Astrocyte (in vitro differentiated cells and primary cell): ENCODE results near the gene BRF1. TPM values are rescaled to one million over a fixed set of nuclear protein-coding genes. Genes with fewer than 3 reads are reported as not detected.

Experiments
- DNase-seq: peaks from one replicate; pipeline ENCODE4 v3.0.0-alpha.2; 2010; ENCODE audit warnings: low read depth
- FAIRE-seq: peaks from 2 replicates; lab custom pipeline; 2011; peaks lifted over from hg19 to GRCh38; lab: Jason Lieb, UNC
- H2AFZ ChIP-seq: 2 replicates; pipeline ENCODE4 v1.6.0; 2012; ENCODE audit warnings: low read depth, low read length, inconsistent platforms
- H3K27ac ChIP-seq: 2 replicates; pipeline ENCODE4 v1.5.1; 2011; ENCODE audit warnings: low read depth, low read length, inconsistent platforms
- H3K27me3 ChIP-seq: 2 replicates; pipeline ENCODE4 v1.6.0; 2011; ENCODE audit warnings: low read length, inconsistent platforms; ENCODE audit not compliant: insufficient read depth
- H3K36me3 ChIP-seq: 2 replicates; pipeline ENCODE4 v1.5.1; 2011; ENCODE audit warnings: low read length, inconsistent platforms; ENCODE audit not compliant: insufficient read depth
- H3K4me1 ChIP-seq: 2 replicates; pipeline ENCODE4 v1.5.1; 2011; ENCODE audit warnings: low read length, inconsistent platforms; ENCODE audit not compliant: insufficient read depth
- H3K4me2 ChIP-seq: 2 replicates; pipeline ENCODE4 v1.6.0; 2012; ENCODE audit warnings: low read length, inconsistent platforms
- H3K4me3 ChIP-seq: 2 replicates; pipeline ENCODE4 v1.5.1; 2011; ENCODE audit warnings: low read depth, mild to moderate bottlenecking, low read length, inconsistent platforms; ENCODE audit not compliant: insufficient read depth
- H3K79me2 ChIP-seq: 2 replicates; pipeline ENCODE4 v1.6.0; 2012; ENCODE audit warnings: mild to moderate bottlenecking, low read length, inconsistent platforms; ENCODE audit not compliant: insufficient read depth
- H3K9ac ChIP-seq: 2 replicates; pipeline ENCODE4 v1.6.0; 2012; ENCODE audit warnings: mild to moderate bottlenecking, low read length, inconsistent platforms
- H3K9me3 ChIP-seq: 2 replicates; pipeline ENCODE4 v1.5.1; 2012; ENCODE audit warnings: low read depth, mild to moderate bottlenecking, low read length, inconsistent platforms; ENCODE audit not compliant: insufficient read depth
- H4K20me1 ChIP-seq: 2 replicates; pipeline ENCODE4 v1.6.0; 2012; ENCODE audit warnings: low read length, inconsistent platforms; ENCODE audit not compliant: insufficient read depth
- H3K27ac Mint-ChIP-seq: one replicate; pipeline ENCODE4 v1.8.0; 2021; ENCODE audit warnings: mild to moderate bottlenecking, mixed read lengths; ENCODE audit not compliant: unreplicated experiment
- H3K27me3 Mint-ChIP-seq: one replicate; pipeline ENCODE4 v1.8.0; 2021; ENCODE audit warnings: low read depth, mixed read lengths; ENCODE audit not compliant: unreplicated experiment
- H3K36me3 Mint-ChIP-seq: one replicate; pipeline ENCODE4 v1.8.0; 2021; ENCODE audit warnings: low read depth, mixed read lengths; ENCODE audit not compliant: unreplicated experiment
- H3K4me1 Mint-ChIP-seq: one replicate; pipeline ENCODE4 v1.8.0; 2021; ENCODE audit warnings: low read depth, mixed read lengths; ENCODE audit not compliant: unreplicated experiment
- H3K4me3 Mint-ChIP-seq: one replicate; pipeline ENCODE4 v1.8.0; 2021; ENCODE audit warnings: mild to moderate bottlenecking, moderate library complexity, mixed read lengths; ENCODE audit not compliant: unreplicated experiment
- H3K9me3 Mint-ChIP-seq: one replicate; pipeline ENCODE4 v1.8.0; 2021; ENCODE audit warnings: mild to moderate bottlenecking, mixed read lengths; ENCODE audit not compliant: unreplicated experiment
- CTCF ChIP-seq: IDR thresholded peaks from 2 replicates; pipeline ENCODE4 v1.5.1; 2011; ENCODE audit warnings: low read depth, mild to moderate bottlenecking, inconsistent platforms, low read length, moderate library complexity; ENCODE audit not compliant: insufficient read depth
- EZH2 ChIP-seq: IDR thresholded peaks from 2 replicates; pipeline ENCODE4 v1.6.1; 2012; ENCODE audit warnings: mild to moderate bottlenecking, low read length, inconsistent platforms; ENCODE audit not compliant: insufficient read depth
- total RNA-seq: library from RNA; stranded (reverse); gene quantifications from 2 replicates; pipeline ENCODE4 v1.2.1, GENCODE V29; 2021

BRF1 gene
- total RNA-seq, 1 donor from 2014 or later, result 20.5 TPM

DNA sequence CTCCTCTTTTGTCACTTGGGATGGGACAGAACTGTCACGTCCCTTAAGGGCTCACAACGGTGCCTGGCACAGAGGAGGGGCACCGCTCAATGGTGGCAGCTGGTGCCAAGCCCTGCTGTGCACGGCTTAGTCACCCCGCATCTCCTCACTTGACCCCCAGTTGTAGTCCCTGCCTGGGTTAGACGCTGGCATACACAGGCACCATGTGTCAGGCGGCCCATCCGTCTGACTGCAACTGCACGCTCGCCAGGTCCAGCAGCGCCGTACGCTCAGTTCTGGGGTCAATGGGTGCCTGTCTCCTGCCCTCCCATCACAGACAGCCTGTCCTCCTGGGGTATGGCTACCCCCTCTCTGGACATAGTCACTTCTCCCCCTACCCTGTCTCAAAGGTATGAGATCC lies 12.2 kb upstream of the BRF1 start:
- no peak overlapping the region for H3K27ac Mint-ChIP-seq

DNA sequence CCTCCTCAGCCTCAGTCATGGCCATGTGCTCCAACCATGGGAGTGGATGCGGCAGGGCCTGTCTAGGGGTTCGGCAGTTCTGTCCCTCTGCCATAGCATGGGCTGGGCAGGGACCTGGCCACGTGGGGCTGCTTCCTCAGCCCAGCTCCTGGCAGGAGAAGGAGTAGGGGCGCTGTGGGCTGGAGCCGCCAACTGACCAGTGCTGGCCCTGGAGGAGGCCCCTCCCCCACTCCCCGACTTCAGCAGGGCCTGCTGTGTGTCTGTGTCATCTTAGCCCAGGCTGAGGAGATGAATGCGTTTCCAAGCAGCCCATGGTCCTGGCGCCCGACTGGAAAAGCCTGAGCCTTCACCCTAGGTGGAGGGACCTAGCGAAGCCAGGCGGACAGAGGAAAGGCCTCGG lies 11.0 kb upstream of the BRF1 start:
- FAIRE-seq (no peak), DNase-seq (no peak)
- Histone ChIP-seq H3K4me3 (no peak overlapping the region), H3K4me2 (no peak overlapping the region), H3K9me3 (no peaks in the 10 kb centered on the region), H3K79me2 (peaks cover 18% of the 10 kb centered on the region), H3K36me3 (no peaks in the 10 kb centered on the region), H4K20me1 (peaks cover 15% of the 10 kb centered on the region), H3K4me1 (peaks cover 14% of the 10 kb centered on the region), H2AFZ (no peak overlapping the region), H3K27me3 (no peaks in the 10 kb centered on the region), H3K27ac (no peak overlapping the region), H3K9ac (no peak overlapping the region)
- Mint-ChIP-seq H3K36me3 (peaks cover 2% of the 10 kb centered on the region), H3K4me3 (no peak overlapping the region), H3K27ac (no peak overlapping the region), H3K4me1 (peaks cover 9% of the 10 kb centered on the region), H3K9me3 (no peaks in the 10 kb centered on the region), H3K27me3 (no peaks in the 10 kb centered on the region)
- TF ChIP-seq EZH2, result no peak
- no peak for TF ChIP-seq CTCF

More for the DNA sequence above, 12.2 kb upstream of the BRF1 start:
- Mint-ChIP-seq H3K36me3 (no peaks in the 10 kb centered on the region), H3K9me3 (no peaks in the 10 kb centered on the region), H3K27me3 (no peaks in the 10 kb centered on the region), H3K4me3 (peak overlapping the region; percentile 83), H3K4me1 (peaks cover 12% of the 10 kb centered on the region)
- Histone ChIP-seq H3K4me2 (no peak overlapping the region), H3K36me3 (no peaks in the 10 kb centered on the region), H4K20me1 (peaks cover 27% of the 10 kb centered on the region), H2AFZ (no peak overlapping the region), H3K79me2 (peaks cover 28% of the 10 kb centered on the region), H3K27ac (no peak overlapping the region), H3K9ac (no peak overlapping the region), H3K4me1 (peaks cover 20% of the 10 kb centered on the region), H3K27me3 (no peaks in the 10 kb centered on the region), H3K4me3 (no peak overlapping the region), H3K9me3 (no peaks in the 10 kb centered on the region)
- FAIRE-seq, result no peak
- no peak for DNase-seq
- TF ChIP-seq EZH2 (no peak), CTCF (no peak)

- DNase-seq, result no peak
- no peaks in the 10 kb centered on the region for H3K27me3 ChIP-seq
- H3K4me1 ChIP-seq, result peaks cover 7% of the 10 kb centered on the region
- no peaks in the 10 kb centered on the region for H4K20me1 ChIP-seq
- no peak overlapping the region for H2AFZ ChIP-seq
- no peaks in the 10 kb centered on the region for H3K79me2 ChIP-seq
- no peaks in the 10 kb centered on the region for H3K9me3 Mint-ChIP-seq
- TF ChIP-seq EZH2 (no peak), CTCF (no peak)
- no peaks in the 10 kb centered on the region for H3K9me3 ChIP-seq
- peaks cover 4% of the 10 kb centered on the region for H3K4me1 Mint-ChIP-seq
- H3K4me2 ChIP-seq, result no peak overlapping the region
- no peak overlapping the region for H3K27ac Mint-ChIP-seq
- no peak overlapping the region for H3K4me3 Mint-ChIP-seq
- no peaks in the 10 kb centered on the region for H3K27me3 Mint-ChIP-seq
- H3K36me3 ChIP-seq, result no peaks in the 10 kb centered on the region
- peaks cover 3% of the 10 kb centered on the region for H3K36me3 Mint-ChIP-seq
- no peak overlapping the region for H3K27ac ChIP-seq
- no peak overlapping the region for H3K9ac ChIP-seq
- no peak for FAIRE-seq
- H3K4me3 ChIP-seq, result no peak overlapping the region
Observed at GRCh38 chr14:105309371-105309770, 8.6 kb upstream of the BRF1 start.
